HG03575 (cell line): ENCODE measurements around the gene SEMG2.

ENCODE experiments used
- ATAC-seq: cut with Tn5 transposase; IDR thresholded peaks from one replicate; pipeline ENCODE4 v1.9.1; 2021; ENCODE audit not compliant: unreplicated experiment, insufficient number of reproducible peaks, low FRiP score; ENCODE audit errors: extremely low read depth

The SEMG2 gene

GRCh38 chr20:45226287-45226686 is 5.1 kb downstream of the SEMG2 start:
- no peak for ATAC-seq

- ATAC-seq: no peak
Measured at GRCh38 chr20:45229264-45230056, 8.3 kb downstream of the SEMG2 start.

GRCh38 chr20:45230631-45231030 is 9.5 kb downstream of the SEMG2 start:
- no peak for ATAC-seq

- ATAC-seq: no peak
Measured at GRCh38 chr20:45235995-45236394, 14.8 kb downstream of the SEMG2 start.

GRCh38 chr20:45238139-45238538 is 17.0 kb downstream of the SEMG2 start:
- ATAC-seq: no peak

GRCh38 chr20:45246109-45246508 is 24.9 kb downstream of the SEMG2 start:
- ATAC-seq: no peak

- no peak for ATAC-seq
Measured at GRCh38 chr20:45247865-45248264, 26.7 kb downstream of the SEMG2 start.

- ATAC-seq: no peak
Measured at GRCh38 chr20:45248609-45249008, 27.4 kb downstream of the SEMG2 start.

- no peak for ATAC-seq
Measured at GRCh38 chr20:45251884-45252560, 30.8 kb downstream of the SEMG2 start.

GRCh38 chr20:45253261-45253660 is 32.1 kb downstream of the SEMG2 start:
- ATAC-seq: no peak

GRCh38 chr20:45254383-45255262 is 33.5 kb downstream of the SEMG2 start, which contains the start of gene SLPI:
Gene SLPI, minus strand, starts transcription at chr20:45254564. Its CDS starts 21 bp downstream, at chr20:45254543.
- no peak for ATAC-seq

GRCh38 chr20:45257161-45257560 is 36.0 kb downstream of the SEMG2 start:
- ATAC-seq: no peak

GRCh38 chr20:45257711-45258110 is 36.5 kb downstream of the SEMG2 start:
- no peak for ATAC-seq

GRCh38 chr20:45258259-45258658 is 37.1 kb downstream of the SEMG2 start:
- no peak for ATAC-seq

GRCh38 chr20:45258664-45259063 is 37.5 kb downstream of the SEMG2 start:
- ATAC-seq: no peak

GRCh38 chr20:45263556-45264266 is 42.5 kb downstream of the SEMG2 start:
- ATAC-seq: no peak

GRCh38 chr20:45266977-45267376 is 45.8 kb downstream of the SEMG2 start:
- no peak for ATAC-seq

GRCh38 chr20:45268531-45268930 is 47.4 kb downstream of the SEMG2 start:
- ATAC-seq: no peak

GRCh38 chr20:45269056-45269455 is 47.9 kb downstream of the SEMG2 start:
- ATAC-seq: no peak
